ENCODE data around the gene MERTK. TPM values are rescaled to one million over a fixed set of nuclear protein-coding genes. Genes with fewer than 3 reads are reported as not detected.

Gene MERTK
- total RNA-seq, 1 donor from 2014 or later: not detected

DNA sequence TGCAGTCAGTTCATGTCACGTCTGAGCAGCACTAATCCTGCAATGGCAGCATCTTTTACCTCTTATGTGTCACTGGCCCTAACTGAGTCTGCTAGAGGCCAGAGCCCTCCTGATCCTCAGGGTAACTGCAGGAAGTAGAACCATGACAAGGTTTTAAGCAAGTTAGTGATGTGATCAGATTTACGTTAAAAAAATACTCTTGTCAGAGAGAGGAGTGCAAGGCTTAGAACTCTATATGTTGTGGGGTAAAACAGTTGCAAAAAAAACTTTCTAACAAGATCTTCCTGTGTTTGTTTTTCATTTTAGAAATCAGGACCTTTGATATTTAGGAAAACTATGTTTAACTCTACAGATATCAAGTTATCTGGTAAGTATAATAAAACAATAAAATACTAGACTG lies 161.3 kb downstream of the MERTK start:
- TF ChIP-seq, protein P1, sequence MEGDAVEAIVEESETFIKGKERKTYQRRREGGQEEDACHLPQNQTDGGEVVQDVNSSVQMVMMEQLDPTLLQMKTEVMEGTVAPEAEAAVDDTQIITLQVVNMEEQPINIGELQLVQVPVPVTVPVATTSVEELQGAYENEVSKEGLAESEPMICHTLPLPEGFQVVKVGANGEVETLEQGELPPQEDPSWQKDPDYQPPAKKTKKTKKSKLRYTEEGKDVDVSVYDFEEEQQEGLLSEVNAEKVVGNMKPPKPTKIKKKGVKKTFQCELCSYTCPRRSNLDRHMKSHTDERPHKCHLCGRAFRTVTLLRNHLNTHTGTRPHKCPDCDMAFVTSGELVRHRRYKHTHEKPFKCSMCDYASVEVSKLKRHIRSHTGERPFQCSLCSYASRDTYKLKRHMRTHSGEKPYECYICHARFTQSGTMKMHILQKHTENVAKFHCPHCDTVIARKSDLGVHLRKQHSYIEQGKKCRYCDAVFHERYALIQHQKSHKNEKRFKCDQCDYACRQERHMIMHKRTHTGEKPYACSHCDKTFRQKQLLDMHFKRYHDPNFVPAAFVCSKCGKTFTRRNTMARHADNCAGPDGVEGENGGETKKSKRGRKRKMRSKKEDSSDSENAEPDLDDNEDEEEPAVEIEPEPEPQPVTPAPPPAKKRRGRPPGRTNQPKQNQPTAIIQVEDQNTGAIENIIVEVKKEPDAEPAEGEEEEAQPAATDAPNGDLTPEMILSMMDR (IDR thresholded peaks at IDR 0.05): no peak
- no peak for ATAC-seq (ENCODE audit: low read depth)
- ChIA-PET POLR2A (no interaction called here), CTCF (no interaction called here)
- Mint-ChIP-seq H3K27ac (no peak overlapping the region), H3K9me3 (no peaks in the 10 kb centered on the region), H3K4me1 (peaks cover 51% of the 10 kb centered on the region), H3K27me3 (no peaks in the 10 kb centered on the region), H3K4me3 (no peak overlapping the region), H3K36me3 (ENCODE audit: low read depth) (peaks cover 58% of the 10 kb centered on the region)
- intact Hi-C loops (cut with micrococcal nuclease): loop anchor here (5.0 to 10.0 kb wide), 3 partner anchors 648 to 1382 kb away; partner anchors contain the start of genes BUB1 and PSD4
- DNase-seq: no peak

DNA sequence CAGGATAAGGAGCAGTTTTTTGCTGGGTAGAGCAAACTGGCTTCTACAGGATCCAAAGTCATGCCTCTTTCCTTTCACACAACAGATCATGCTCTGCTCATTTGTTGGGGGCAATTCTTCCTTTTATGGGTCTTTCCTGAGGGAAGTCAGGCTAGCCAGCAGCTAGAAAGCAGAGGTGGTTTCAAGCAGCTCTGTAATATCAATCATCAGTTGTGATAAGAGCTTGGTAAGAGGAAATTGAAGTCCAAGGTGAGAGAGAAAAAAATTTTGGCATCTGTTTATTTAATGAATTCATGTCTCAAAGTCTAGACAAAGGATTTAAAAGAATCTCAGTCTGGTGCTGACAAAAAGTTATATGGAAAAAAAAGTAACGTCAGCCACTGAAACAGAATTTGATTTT lies 162.9 kb downstream of the MERTK start:
- ChIA-PET CTCF (no interaction called here), POLR2A (no interaction called here)
- no peak overlapping the region for H3K4me3 Mint-ChIP-seq
- peaks cover 54% of the 10 kb centered on the region for H3K4me1 Mint-ChIP-seq
- intact Hi-C loops (cut with micrococcal nuclease): no loop called here
- DNase-seq: no peak
- no peak for ATAC-seq (ENCODE audit: low read depth)
- H3K36me3 Mint-ChIP-seq (ENCODE audit: low read depth): peaks cover 66% of the 10 kb centered on the region
- TF ChIP-seq, protein P1 (IDR thresholded peaks at IDR 0.05): no peak
- H3K27me3 Mint-ChIP-seq: no peaks in the 10 kb centered on the region
- no peaks in the 10 kb centered on the region for H3K9me3 Mint-ChIP-seq
- H3K27ac Mint-ChIP-seq: no peak overlapping the region

DNA sequence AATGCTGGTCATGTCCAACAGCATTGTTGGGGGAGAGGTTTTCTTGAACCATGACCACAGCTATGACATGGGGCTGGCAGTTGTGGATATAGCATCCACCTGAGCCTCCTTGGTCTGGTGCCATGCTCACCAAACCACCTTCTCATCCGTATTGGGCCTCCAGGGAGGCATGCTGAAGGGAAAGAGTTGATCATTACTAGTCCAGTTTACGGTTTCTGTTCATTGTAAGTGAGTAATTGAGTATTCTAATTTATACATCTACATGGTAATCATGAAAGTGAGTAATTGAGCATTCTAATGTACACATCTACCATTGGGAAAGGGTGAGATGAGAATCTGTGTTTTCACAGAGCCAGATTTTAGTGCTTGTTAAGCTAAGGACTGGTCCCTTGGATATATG lies 163.4 kb downstream of the MERTK start:
- peaks cover 67% of the 10 kb centered on the region for H3K36me3 Mint-ChIP-seq (ENCODE audit: low read depth)

DNA sequence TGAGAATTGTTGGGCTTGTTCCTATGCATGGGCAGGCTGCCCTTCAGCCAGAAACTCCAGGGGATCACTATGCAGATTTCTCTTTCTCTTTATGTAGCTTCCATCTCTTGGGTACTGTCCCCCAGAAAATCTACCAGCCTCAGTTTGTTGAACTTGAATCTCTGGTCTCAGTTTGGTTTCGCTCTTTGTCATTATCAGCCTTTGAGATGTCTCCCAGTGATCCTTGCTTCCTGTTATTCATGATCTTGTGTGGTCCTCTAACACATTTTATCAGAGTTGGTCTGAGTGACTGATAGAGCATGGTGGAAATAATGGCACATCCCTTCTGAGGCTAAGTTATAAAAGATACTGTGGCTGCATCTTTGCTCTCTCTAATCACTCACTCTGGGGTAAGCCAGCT lies 164.5 kb downstream of the MERTK start:
- DNase-seq (no peak), ATAC-seq (ENCODE audit: low read depth) (no peak)
- TF ChIP-seq, protein P1 (IDR thresholded peaks at IDR 0.05): no peak
- ChIA-PET CTCF (no interaction called here), POLR2A (interaction anchor here (2.0 kb wide), 1 partner anchor 8 kb away, joined by 5 read pairs; the partner anchor contains the start of gene TMEM87B)
- Mint-ChIP-seq H3K4me3 (no peak overlapping the region), H3K9me3 (no peaks in the 10 kb centered on the region), H3K27me3 (no peaks in the 10 kb centered on the region), H3K27ac (peak overlapping the region; percentile 46), H3K4me1 (peaks cover 42% of the 10 kb centered on the region), H3K36me3 (ENCODE audit: low read depth) (peaks cover 76% of the 10 kb centered on the region)
- intact Hi-C loops (cut with micrococcal nuclease): no loop called here

More for the DNA sequence above, 163.4 kb downstream of the MERTK start:
- Mint-ChIP-seq H3K27me3 (no peaks in the 10 kb centered on the region), H3K9me3 (no peaks in the 10 kb centered on the region), H3K27ac (no peak overlapping the region), H3K4me1 (peaks cover 49% of the 10 kb centered on the region), H3K4me3 (no peak overlapping the region)
- POLR2A ChIA-PET: no interaction called here
- intact Hi-C loops (cut with micrococcal nuclease): no loop called here
- TF ChIP-seq, protein P1 (IDR thresholded peaks at IDR 0.05): no peak
- ATAC-seq (ENCODE audit: low read depth): no peak
- no peak for DNase-seq
- CTCF ChIA-PET: no interaction called here

DNA sequence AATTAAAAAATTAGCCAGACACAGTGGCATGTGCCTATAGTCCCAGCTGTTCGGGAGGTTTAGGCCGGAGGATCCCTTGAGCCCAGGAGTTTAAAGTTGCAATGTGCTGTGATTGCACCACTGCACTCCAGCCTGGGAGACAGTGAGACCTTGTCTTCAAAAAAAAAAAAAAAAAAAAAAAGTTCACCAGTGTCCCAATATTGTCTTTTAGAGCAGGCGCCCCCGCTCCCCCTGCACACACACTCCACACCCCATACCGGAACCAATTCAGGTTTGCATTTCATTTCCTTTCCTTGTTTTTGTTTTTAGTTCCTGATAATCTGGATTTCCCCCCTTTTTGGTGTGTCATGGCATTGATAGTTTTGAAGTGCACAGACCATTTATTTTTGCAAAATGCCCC lies 167.1 kb downstream of the MERTK start:
- no peak overlapping the region for H3K4me3 Mint-ChIP-seq
- peaks cover 84% of the 10 kb centered on the region for H3K36me3 Mint-ChIP-seq (ENCODE audit: low read depth)
- intact Hi-C loops (cut with micrococcal nuclease): no loop called here
- peaks cover 6% of the 10 kb centered on the region for H3K9me3 Mint-ChIP-seq
- peaks cover 27% of the 10 kb centered on the region for H3K4me1 Mint-ChIP-seq
- TF ChIP-seq, protein P1 (IDR thresholded peaks at IDR 0.05): no peak
- ATAC-seq (ENCODE audit: low read depth) (no peak), DNase-seq (no peak)
- peak overlapping the region; percentile 19 for H3K27ac Mint-ChIP-seq
- ChIA-PET POLR2A (no interaction called here), CTCF (no interaction called here)
- no peaks in the 10 kb centered on the region for H3K27me3 Mint-ChIP-seq
